ENCODE measurements around the gene HELB. TPM values are rescaled to one million over a fixed set of nuclear protein-coding genes. Genes with fewer than 3 reads are reported as not detected.

The HELB gene
- total and polyA plus RNA-seq, 10 of the 15 experiments (the other 5 are each of a cell fraction or from before 2014, with no cell fraction given) = 0.58 to 10.0 (median 4.4) TPM

DNA sequence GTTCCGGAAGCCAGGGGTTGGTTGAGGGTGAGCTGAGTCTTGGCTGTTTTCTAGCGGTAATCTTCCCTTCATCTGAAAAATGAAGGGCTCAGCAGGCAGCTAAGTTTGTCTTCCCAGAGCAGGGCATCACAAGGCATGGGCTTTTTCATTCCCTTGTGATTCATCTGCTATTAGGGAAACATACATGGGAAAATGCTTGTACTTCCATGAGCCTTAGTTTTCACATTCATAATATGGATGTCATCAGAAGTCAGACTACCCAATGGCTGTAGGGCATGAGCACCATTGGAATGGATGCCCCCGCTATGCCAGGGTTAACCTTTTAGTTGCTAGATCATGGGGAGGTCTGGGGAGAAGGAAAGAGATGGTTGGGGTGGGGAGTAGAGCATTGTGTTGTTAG, 18.7 kb downstream of the HELB start:
- H4K20me1 ChIP-seq (ENCODE audit: control insufficient read depth, insufficient read depth) = no peaks in the 10 kb centered on the region
- H2AFZ ChIP-seq (ENCODE audit: control insufficient read depth, low read depth, low read length) = no peak overlapping the region
- H3K4me2 ChIP-seq (ENCODE audit: control insufficient read depth, insufficient read depth) = no peak overlapping the region
- no peaks in the 10 kb centered on the region for H3K9me3 ChIP-seq (replicated peaks; ENCODE audit: control insufficient read depth, insufficient read depth, low read length)
- ChIA-PET SMC1A (ENCODE audit: uncharacterized antibody, unreplicated experiment) (interaction anchor here (2.1 kb wide), 1 partner anchor 8 kb away, joined by 7 read pairs; no protein-coding TSS in a partner anchor), RAD21 (ENCODE audit: unreplicated experiment) (no interaction called here), POLR2A (interaction anchor here (3.2 kb wide), 1 partner anchor 18 kb away, joined by 10 read pairs; the partner anchor contains the start of gene HELB), CTCF (interaction anchor here (1.2 kb wide), 1 partner anchor 8 kb away, joined by 4 read pairs; no protein-coding TSS in a partner anchor)
- H3K27me3 ChIP-seq (replicated peaks in 1 of 2; ENCODE audit: control insufficient read depth in 2 of 2, insufficient read depth in 2 of 2, low read length in 1 of 2) = no peaks in the 10 kb centered on the region
- H3K9ac ChIP-seq (ENCODE audit: control insufficient read depth, insufficient read depth, low read length) = no peak overlapping the region
- intact Hi-C loops (cut with micrococcal nuclease; ENCODE audit: unreplicated experiment) (no loop called here), in situ Hi-C loops (cut with MboI) (no loop called here)
- FAIRE-seq (no peak), DNase-seq (ENCODE audit: low read depth, low spot score) (no peak), ATAC-seq (no peak)
- 100% methylated on average over 3 of the region's 3 CpGs for WGBS (ENCODE audit: insufficient coverage, insufficient replicate concordance, low lambda C conversion rate, missing lambda C conversion rate)
- H3K4me3 ChIP-seq = no peak overlapping the region
- no TSS peak for BruUV-seq (replicated peaks)
- no peak overlapping the region for H3K27ac ChIP-seq (ENCODE audit: control insufficient read depth, insufficient read depth)
- no peaks in the 10 kb centered on the region for H3K4me1 ChIP-seq (ENCODE audit: control insufficient read depth, insufficient read depth, low read length)
- TF ChIP-seq FOXM1 (IDR thresholded peaks at IDR 0.05; ENCODE audit: low read depth, low read length) = no peak
- TF ChIP-seq, protein P1, sequence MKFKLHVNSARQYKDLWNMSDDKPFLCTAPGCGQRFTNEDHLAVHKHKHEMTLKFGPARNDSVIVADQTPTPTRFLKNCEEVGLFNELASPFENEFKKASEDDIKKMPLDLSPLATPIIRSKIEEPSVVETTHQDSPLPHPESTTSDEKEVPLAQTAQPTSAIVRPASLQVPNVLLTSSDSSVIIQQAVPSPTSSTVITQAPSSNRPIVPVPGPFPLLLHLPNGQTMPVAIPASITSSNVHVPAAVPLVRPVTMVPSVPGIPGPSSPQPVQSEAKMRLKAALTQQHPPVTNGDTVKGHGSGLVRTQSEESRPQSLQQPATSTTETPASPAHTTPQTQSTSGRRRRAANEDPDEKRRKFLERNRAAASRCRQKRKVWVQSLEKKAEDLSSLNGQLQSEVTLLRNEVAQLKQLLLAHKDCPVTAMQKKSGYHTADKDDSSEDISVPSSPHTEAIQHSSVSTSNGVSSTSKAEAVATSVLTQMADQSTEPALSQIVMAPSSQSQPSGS (IDR thresholded peaks at IDR 0.05; ENCODE audit: low read length) = no peak
- TF ChIP-seq, protein P2, sequence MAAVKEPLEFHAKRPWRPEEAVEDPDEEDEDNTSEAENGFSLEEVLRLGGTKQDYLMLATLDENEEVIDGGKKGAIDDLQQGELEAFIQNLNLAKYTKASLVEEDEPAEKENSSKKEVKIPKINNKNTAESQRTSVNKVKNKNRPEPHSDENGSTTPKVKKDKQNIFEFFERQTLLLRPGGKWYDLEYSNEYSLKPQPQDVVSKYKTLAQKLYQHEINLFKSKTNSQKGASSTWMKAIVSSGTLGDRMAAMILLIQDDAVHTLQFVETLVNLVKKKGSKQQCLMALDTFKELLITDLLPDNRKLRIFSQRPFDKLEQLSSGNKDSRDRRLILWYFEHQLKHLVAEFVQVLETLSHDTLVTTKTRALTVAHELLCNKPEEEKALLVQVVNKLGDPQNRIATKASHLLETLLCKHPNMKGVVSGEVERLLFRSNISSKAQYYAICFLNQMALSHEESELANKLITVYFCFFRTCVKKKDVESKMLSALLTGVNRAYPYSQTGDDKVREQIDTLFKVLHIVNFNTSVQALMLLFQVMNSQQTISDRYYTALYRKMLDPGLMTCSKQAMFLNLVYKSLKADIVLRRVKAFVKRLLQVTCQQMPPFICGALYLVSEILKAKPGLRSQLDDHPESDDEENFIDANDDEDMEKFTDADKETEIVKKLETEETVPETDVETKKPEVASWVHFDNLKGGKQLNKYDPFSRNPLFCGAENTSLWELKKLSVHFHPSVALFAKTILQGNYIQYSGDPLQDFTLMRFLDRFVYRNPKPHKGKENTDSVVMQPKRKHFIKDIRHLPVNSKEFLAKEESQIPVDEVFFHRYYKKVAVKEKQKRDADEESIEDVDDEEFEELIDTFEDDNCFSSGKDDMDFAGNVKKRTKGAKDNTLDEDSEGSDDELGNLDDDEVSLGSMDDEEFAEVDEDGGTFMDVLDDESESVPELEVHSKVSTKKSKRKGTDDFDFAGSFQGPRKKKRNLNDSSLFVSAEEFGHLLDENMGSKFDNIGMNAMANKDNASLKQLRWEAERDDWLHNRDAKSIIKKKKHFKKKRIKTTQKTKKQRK (IDR thresholded peaks at IDR 0.05; ENCODE audit: low read depth, low read length) = no peak
- no peak for TF ChIP-seq TCF7 (IDR thresholded peaks at IDR 0.05; ENCODE audit: borderline replicate concordance)
- TF ChIP-seq SP1 (IDR thresholded peaks at IDR 0.05; ENCODE audit: low read depth, low read length) = no peak
- no peak for TF ChIP-seq ZNF622 (IDR thresholded peaks at IDR 0.05)
- no peak for TF ChIP-seq RAD51 (IDR thresholded peaks at IDR 0.05)
- no peak for TF ChIP-seq MTA2 (IDR thresholded peaks at IDR 0.05; ENCODE audit: low read depth)
- TF ChIP-seq PAX5 (IDR thresholded peaks at IDR 0.05; ENCODE audit: borderline replicate concordance, low read depth, low read length) = no peak
- no peak for TF ChIP-seq SREBF2 (IDR thresholded peaks at IDR 0.05; ENCODE audit: low read length)
- no peak for TF ChIP-seq ETV6 (conservative IDR thresholded peaks at IDR 0.05 in 1 of 2, IDR thresholded peaks at IDR 0.05 in 1 of 2; ENCODE audit: borderline replicate concordance in 1 of 2, low read depth in 1 of 2)
- TF ChIP-seq POLR2AphosphoS5 (IDR thresholded peaks at IDR 0.05; ENCODE audit: low read length) = no peak
- TF ChIP-seq CBX5 (IDR thresholded peaks at IDR 0.05; ENCODE audit: low read depth) = no peak
- no peak for TF ChIP-seq POLR2AphosphoS2 (IDR thresholded peaks at IDR 0.05; ENCODE audit: low read depth, low read length)
- TF ChIP-seq, protein P3, sequence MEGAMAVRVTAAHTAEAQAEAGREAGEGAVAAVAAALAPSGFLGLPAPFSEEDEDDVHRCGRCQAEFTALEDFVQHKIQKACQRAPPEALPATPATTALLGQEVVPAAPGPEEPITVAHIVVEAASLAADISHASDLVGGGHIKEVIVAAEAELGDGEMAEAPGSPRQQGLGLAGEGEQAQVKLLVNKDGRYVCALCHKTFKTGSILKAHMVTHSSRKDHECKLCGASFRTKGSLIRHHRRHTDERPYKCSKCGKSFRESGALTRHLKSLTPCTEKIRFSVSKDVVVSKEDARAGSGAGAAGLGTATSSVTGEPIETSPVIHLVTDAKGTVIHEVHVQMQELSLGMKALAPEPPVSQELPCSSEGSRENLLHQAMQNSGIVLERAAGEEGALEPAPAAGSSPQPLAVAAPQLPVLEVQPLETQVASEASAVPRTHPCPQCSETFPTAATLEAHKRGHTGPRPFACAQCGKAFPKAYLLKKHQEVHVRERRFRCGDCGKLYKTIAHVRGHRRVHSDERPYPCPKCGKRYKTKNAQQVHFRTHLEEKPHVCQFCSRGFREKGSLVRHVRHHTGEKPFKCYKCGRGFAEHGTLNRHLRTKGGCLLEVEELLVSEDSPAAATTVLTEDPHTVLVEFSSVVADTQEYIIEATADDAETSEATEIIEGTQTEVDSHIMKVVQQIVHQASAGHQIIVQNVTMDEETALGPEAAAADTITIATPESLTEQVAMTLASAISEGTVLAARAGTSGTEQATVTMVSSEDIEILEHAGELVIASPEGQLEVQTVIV (IDR thresholded peaks at IDR 0.05; ENCODE audit: borderline replicate concordance, partially characterized antibody) = no peak
- no peak for TF ChIP-seq NRF1 (conservative IDR thresholded peaks at IDR 0.05; ENCODE audit: low read depth, low read length)
- TF ChIP-seq CREM (IDR thresholded peaks at IDR 0.05; ENCODE audit: low read depth) = no peak
- no peak for TF ChIP-seq CEBPB (IDR thresholded peaks at IDR 0.05; ENCODE audit: borderline replicate concordance in 1 of 2, low read depth in 2 of 2, low read length in 2 of 2)
- TF ChIP-seq TCF3 (IDR thresholded peaks at IDR 0.05; ENCODE audit: borderline replicate concordance, insufficient read depth, low read depth, low read length) = no peak
- H3K36me3 ChIP-seq (ENCODE audit: control insufficient read depth in 2 of 2, insufficient read depth in 2 of 2, low read length in 1 of 2) = peaks cover 0 to 6% of the 10 kb centered on the region in 2 experiments; a peak in 3 of 4 replicates
- peaks cover under 1% of the 10 kb centered on the region; the same call in 1 of the 2 replicates for H3K79me2 ChIP-seq (ENCODE audit: control insufficient read depth, insufficient read depth, low read length)
